Measurements from ENCODE around the gene CFL1. TPM values are rescaled to one million over a fixed set of nuclear protein-coding genes. Genes with fewer than 3 reads are reported as not detected.

CFL1 gene
- total and polyA plus RNA-seq, 2 of the 4 experiments (the other 2 are of a cell fraction): 960 to 2,231 TPM

- Histone ChIP-seq H2AK9ac (replicated peaks; ENCODE audit: low read depth, low read length, poor library complexity) (no peak overlapping the region), H4K8ac (ENCODE audit: low read depth in 2 of 2, low read length in 2 of 2) (no peak overlapping the region), H2BK5ac (ENCODE audit: low read depth, low read length, poor library complexity, severe bottlenecking) (no peak overlapping the region), H3K23ac (ENCODE audit: low read depth, low read length) (no peak overlapping the region), H3K9ac (ENCODE audit: low read depth, low read length) (no peak overlapping the region), H3K4ac (ENCODE audit: low read depth, low read length) (no peak overlapping the region), H3K18ac (ENCODE audit: low read depth, low read length) (no peak overlapping the region), H3K27me3 (ENCODE audit: control insufficient read depth, insufficient read depth, low read length) (no peaks in the 10 kb centered on the region), H2BK15ac (ENCODE audit: low read depth, low read length) (no peak overlapping the region), H3K9me3 (ENCODE audit: control insufficient read depth, insufficient read depth, low read length) (no peaks in the 10 kb centered on the region), H3K4me1 (ENCODE audit: control insufficient read depth, insufficient read depth, low read length) (peaks cover 14% of the 10 kb centered on the region; the same call in 1 of the 2 replicates), H2BK120ac (ENCODE audit: low read depth, low read length) (no peak overlapping the region), H4K20me1 (ENCODE audit: insufficient read depth, low read length) (peaks cover 51% of the 10 kb centered on the region), H4K91ac (ENCODE audit: insufficient read depth, low read depth, low read length) (no peak overlapping the region), H3K4me2 (ENCODE audit: low read depth, low read length) (no peak overlapping the region), H3K14ac (replicated peaks; ENCODE audit: low read depth, low read length) (no peak overlapping the region), H2BK20ac (ENCODE audit: low read depth, low read length) (no peak overlapping the region), H2AFZ (replicated peaks; ENCODE audit: low read length, poor library complexity) (no peak overlapping the region), H3K36me3 (ENCODE audit: control insufficient read depth, insufficient read depth, low read length) (peaks cover 84% of the 10 kb centered on the region), H3K27ac (ENCODE audit: insufficient read depth, low read length) (no peak overlapping the region), H3K9me1 (ENCODE audit: insufficient read depth, low read length) (0 out of 2 replicates have a peak, but pooled peaks cover 5% of the 10 kb centered on the region), H3K56ac (ENCODE audit: extremely low read depth, insufficient read depth, low read length) (no peak overlapping the region), H4K5ac (ENCODE audit: low read depth, low read length) (no peak overlapping the region), H3K79me1 (ENCODE audit: low read depth in 1 of 2, low read length in 2 of 2) (peaks cover 18 to 86% of the 10 kb centered on the region in 2 experiments), H3K4me3 (ENCODE audit: insufficient read depth, low read depth, low read length) (no peak overlapping the region), H2AK5ac (ENCODE audit: low read depth, low read length) (no peak overlapping the region)
- ATAC-seq (ENCODE audit: low read depth) (no peak), DNase-seq (no peak)
- no TSS peak for BruUV-seq (replicated peaks)
- dilution Hi-C loops (cut with HindIII; ENCODE audit: low sequenced_read_pairs, unreplicated experiment) (no loop called here), intact Hi-C loops (cut with micrococcal nuclease) (no loop called here), in situ Hi-C loops (cut with MboI; ENCODE audit: low sequenced_read_pairs) (no loop called here)
- ChIA-PET POLR2A (ENCODE audit: unreplicated experiment) (no interaction called here), CTCF (interaction anchor here (1.3 kb wide), 1 partner anchor 21 kb away, joined by 3 read pairs; the partner anchor contains the start of gene FIBP)
- 71% methylated on average over 13 of the region's 29 CpGs; no CpG with 5 or more reads in 1 of the 2 experiments for WGBS, 2 experiments (ENCODE audit: extremely low coverage in 2 of 2, insufficient read length in 1 of 2)
- TF ChIP-seq ELK1 (IDR thresholded peaks at IDR 0.05; ENCODE audit: borderline replicate concordance, low read depth, low read length): no peak
- TF ChIP-seq USF2 (IDR thresholded peaks at IDR 0.05; ENCODE audit: low read depth, low read length): no peak
- no peak for TF ChIP-seq SMC3 (IDR thresholded peaks at IDR 0.05; ENCODE audit: low read depth, low read length)
- TF ChIP-seq POLR2A (IDR thresholded peaks at IDR 0.05; ENCODE audit: low read depth, low read length): no peak
- no peak for TF ChIP-seq NFE2L2 (IDR thresholded peaks at IDR 0.05; ENCODE audit: low read depth, low read length)
- TF ChIP-seq CTCF (conservative IDR thresholded peaks at IDR 0.05; ENCODE audit: low read depth, low read length): no peak
- no peak for TF ChIP-seq RFX5 (IDR thresholded peaks at IDR 0.05; ENCODE audit: low read depth, low read length)
- TF ChIP-seq CEBPB (IDR thresholded peaks at IDR 0.05; ENCODE audit: low read depth, low read length): no peak
- no peak for TF ChIP-seq MAZ (IDR thresholded peaks at IDR 0.05; ENCODE audit: borderline replicate concordance, low read depth, low read length)
- TF ChIP-seq MAFK (IDR thresholded peaks at IDR 0.05; ENCODE audit: low read depth, low read length): no peak
- no peak for TF ChIP-seq RAD21 (IDR thresholded peaks at IDR 0.05; ENCODE audit: low read length)
- no peak for TF ChIP-seq CHD1 (IDR thresholded peaks at IDR 0.05; ENCODE audit: low read depth, low read length)
- no peak for TF ChIP-seq BHLHE40 (IDR thresholded peaks at IDR 0.05; ENCODE audit: low read depth, low read length)
- TF ChIP-seq FOS (IDR thresholded peaks at IDR 0.05; ENCODE audit: low read depth, low read length): no peak
- TF ChIP-seq RCOR1 (IDR thresholded peaks at IDR 0.05; ENCODE audit: insufficient replicate concordance, low read length): no peak
Measured at GRCh38 chr11:65867284-65868071, 9.5 kb upstream of the CFL1 start.
